Measurements from ENCODE around the gene RRAS2.
A peak's percentile ranks its signal among the peaks of the same experiment; 100 is the strongest.
"Not testable (repeated sequence)": the region's sequence is repeated elsewhere in the genome, so short reads cannot be mapped to it uniquely, and the experiment has no call there.

Gene RRAS2

GRCh38 chr11:14253421-14253820 lies 105.6 kb downstream of the RRAS2 start:
- no peaks in the 10 kb centered on the region for H3K36me3 ChIP-seq
- no peak for TF ChIP-seq CTCF (IDR thresholded peaks at IDR 0.05)
- H3K4me1 ChIP-seq (ENCODE audit: control insufficient read depth in 1 of 2, insufficient read depth in 1 of 2, low read depth in 1 of 2, low read length in 1 of 2) = no peaks in the 10 kb centered on the region
- no peaks in the 10 kb centered on the region for H3K9me3 ChIP-seq
- no peak overlapping the region for H3K27ac ChIP-seq
- H3K4me3 ChIP-seq (ENCODE audit: low read depth in 1 of 2, low read length in 1 of 2) = no peak overlapping the region
- H3K27me3 ChIP-seq = peaks cover 48% of the 10 kb centered on the region

GRCh38 chr11:14252501-14252900 lies 106.5 kb downstream of the RRAS2 start:
- not testable (repeated sequence) for H3K4me3 ChIP-seq (ENCODE audit: low read depth in 1 of 2, low read length in 1 of 2); H3K36me3 ChIP-seq; H3K4me1 ChIP-seq (ENCODE audit: control insufficient read depth in 1 of 2, insufficient read depth in 1 of 2, low read depth in 1 of 2, low read length in 1 of 2); H3K9me3 ChIP-seq; H3K27ac ChIP-seq
- H3K27me3 ChIP-seq = peaks cover 57% of the 10 kb centered on the region

GRCh38 chr11:14251754-14252153 lies 107.2 kb downstream of the RRAS2 start:
- no peaks in the 10 kb centered on the region for H3K36me3 ChIP-seq
- no peak overlapping the region for H3K27ac ChIP-seq
- H3K9me3 ChIP-seq = no peaks in the 10 kb centered on the region
- H3K4me3 ChIP-seq (ENCODE audit: low read depth in 1 of 2, low read length in 1 of 2) = no peak overlapping the region
- no peak for TF ChIP-seq CTCF (IDR thresholded peaks at IDR 0.05)
- peaks cover 65% of the 10 kb centered on the region for H3K27me3 ChIP-seq
- H3K4me1 ChIP-seq (ENCODE audit: control insufficient read depth in 1 of 2, insufficient read depth in 1 of 2, low read depth in 1 of 2, low read length in 1 of 2) = no peaks in the 10 kb centered on the region

GRCh38 chr11:14249121-14249963 lies 109.6 kb downstream of the RRAS2 start:
- Histone ChIP-seq H3K9me3 (no peaks in the 10 kb centered on the region), H3K4me3 (ENCODE audit: low read depth in 1 of 2, low read length in 1 of 2) (no peak overlapping the region), H3K27ac (no peak overlapping the region), H3K27me3 (peaks cover 68% of the 10 kb centered on the region), H3K36me3 (no peaks in the 10 kb centered on the region), H3K4me1 (ENCODE audit: control insufficient read depth in 1 of 2, insufficient read depth in 1 of 2, low read depth in 1 of 2, low read length in 1 of 2) (no peaks in the 10 kb centered on the region)
- peak; percentile 68 for TF ChIP-seq CTCF (IDR thresholded peaks at IDR 0.05)

- Histone ChIP-seq H3K9me3 (no peaks in the 10 kb centered on the region), H3K36me3 (no peaks in the 10 kb centered on the region), H3K27me3 (peaks cover 61% of the 10 kb centered on the region), H3K27ac (no peak overlapping the region), H3K4me1 (ENCODE audit: control insufficient read depth in 1 of 2, insufficient read depth in 1 of 2, low read depth in 1 of 2, low read length in 1 of 2) (no peaks in the 10 kb centered on the region), H3K4me3 (ENCODE audit: low read depth in 1 of 2, low read length in 1 of 2) (no peak overlapping the region)
- TF ChIP-seq CTCF (IDR thresholded peaks at IDR 0.05) = no peak
Observed at GRCh38 chr11:14248580-14248981, 110.4 kb downstream of the RRAS2 start.

GRCh38 chr11:14245444-14245843 lies 113.5 kb downstream of the RRAS2 start:
- Histone ChIP-seq H3K27me3 (peaks cover 43% of the 10 kb centered on the region), H3K9me3 (no peaks in the 10 kb centered on the region), H3K4me3 (ENCODE audit: low read depth in 1 of 2, low read length in 1 of 2) (no peak overlapping the region), H3K4me1 (ENCODE audit: control insufficient read depth in 1 of 2, insufficient read depth in 1 of 2, low read depth in 1 of 2, low read length in 1 of 2) (no peaks in the 10 kb centered on the region), H3K36me3 (no peaks in the 10 kb centered on the region), H3K27ac (no peak overlapping the region)
- TF ChIP-seq CTCF (IDR thresholded peaks at IDR 0.05) = no peak

Data from neutrophil (primary cell).